H9 (cell line): Measurements from ENCODE around the gene CTXN3. TPM values are rescaled to one million over a fixed set of nuclear protein-coding genes. Genes with fewer than 3 reads are reported as not detected.

Source experiments
- DNase-seq: peaks from one replicate; pipeline ENCODE4 v3.0.0-alpha.2; 2017
- H2AFZ ChIP-seq: one replicate; pipeline ENCODE4 v1.6.1; 2013; ENCODE audit warnings: mild to moderate bottlenecking, low read length, control low read depth, moderate library complexity
- H2AK5ac ChIP-seq: 2 replicates; pipeline ENCODE4 v1.6.1; 2013; ENCODE audit warnings: low read length, control low read depth, mixed read lengths; ENCODE audit not compliant: insufficient read length
- H2BK120ac ChIP-seq: one replicate; pipeline ENCODE4 v1.6.1; 2013; ENCODE audit warnings: low read depth, mild to moderate bottlenecking, low read length, control low read depth, inconsistent platforms; ENCODE audit not compliant: poor library complexity, severe bottlenecking
- H2BK12ac ChIP-seq: 2 replicates; pipeline ENCODE4 v1.6.1; 2013; ENCODE audit warnings: low read length, control low read depth, mixed read lengths, low read depth; ENCODE audit not compliant: insufficient read length
- H2BK15ac ChIP-seq: 2 replicates; pipeline ENCODE4 v1.6.1; 2013; ENCODE audit warnings: low read depth, low read length, control low read depth
- H2BK20ac ChIP-seq: one replicate; pipeline ENCODE4 v1.6.1; 2013; ENCODE audit warnings: low read depth, mild to moderate bottlenecking, low read length, control low read depth, inconsistent platforms; ENCODE audit not compliant: poor library complexity, severe bottlenecking
- H2BK5ac ChIP-seq: 2 replicates; pipeline ENCODE4 v1.6.1; 2013; ENCODE audit warnings: low read length, control low read depth, mixed read lengths; ENCODE audit not compliant: insufficient read length
- H3K14ac ChIP-seq: 2 replicates; pipeline ENCODE4 v1.6.1; 2013; ENCODE audit warnings: low read length, control low read depth; ENCODE audit not compliant: insufficient read depth
- H3K18ac ChIP-seq: 2 replicates; pipeline ENCODE4 v1.6.1; 2013; ENCODE audit warnings: low read depth, mild to moderate bottlenecking, mixed read lengths, low read length, control low read depth; ENCODE audit not compliant: insufficient read length
- H3K23ac ChIP-seq: 2 replicates; pipeline ENCODE4 v1.6.1; 2013; ENCODE audit warnings: low read length, control low read depth, mixed read lengths, low read depth; ENCODE audit not compliant: insufficient read length
- H3K23me2 ChIP-seq: 2 replicates; pipeline ENCODE4 v1.6.1; 2013; ENCODE audit warnings: low read depth, mild to moderate bottlenecking, mixed read lengths, low read length, control low read depth; ENCODE audit not compliant: insufficient read length, poor library complexity, severe bottlenecking
- H3K27ac ChIP-seq: 2 replicates; pipeline ENCODE4 v1.5.1; 2013; ENCODE audit warnings: low read length, control low read depth, mixed read lengths, low read depth; ENCODE audit not compliant: insufficient read length
- H3K27me3 ChIP-seq: 2 replicates; pipeline ENCODE4 v1.6.1; 2013; ENCODE audit warnings: low read length, control low read depth, inconsistent platforms; ENCODE audit not compliant: insufficient read depth
- H3K4ac ChIP-seq: 2 replicates; pipeline ENCODE4 v1.6.1; 2013; ENCODE audit warnings: low read depth, mild to moderate bottlenecking, control low read depth, inconsistent platforms, low read length, moderate library complexity
- H3K4me1 ChIP-seq: 2 replicates; pipeline ENCODE4 v1.6.1; 2013; ENCODE audit warnings: low read length, control low read depth, inconsistent platforms; ENCODE audit not compliant: insufficient read depth
- H3K4me2 ChIP-seq: 2 replicates; pipeline ENCODE4 v1.6.1; 2013; ENCODE audit warnings: low read length, control low read depth, mixed read lengths; ENCODE audit not compliant: insufficient read length, insufficient read depth
- H3K56ac ChIP-seq: 2 replicates; pipeline ENCODE4 v1.6.1; 2013; ENCODE audit warnings: low read depth, mild to moderate bottlenecking, mixed read lengths, low read length, control low read depth; ENCODE audit not compliant: insufficient read length
- H3K79me1 ChIP-seq: 2 replicates; pipeline ENCODE4 v1.6.1; 2013; ENCODE audit warnings: low read depth, mild to moderate bottlenecking, moderate library complexity, low read length, control low read depth, inconsistent platforms; ENCODE audit not compliant: insufficient read depth, poor library complexity, severe bottlenecking
- H3K79me2 ChIP-seq: 2 replicates; pipeline ENCODE4 v1.6.1; 2013; ENCODE audit warnings: low read length, control low read depth, inconsistent platforms; ENCODE audit not compliant: insufficient read depth
- H3K9ac ChIP-seq: 2 replicates; pipeline ENCODE4 v1.6.1; 2013; ENCODE audit warnings: low read length, control low read depth, mixed read lengths; ENCODE audit not compliant: insufficient read length; ENCODE audit errors: extremely low read depth
- H3K9me3 ChIP-seq: one replicate; pipeline ENCODE4 v1.6.1; 2013; ENCODE audit warnings: low read depth, low read length, inconsistent platforms; ENCODE audit not compliant: control insufficient read depth
- H3T11ph ChIP-seq: one replicate; pipeline ENCODE4 v1.6.1; 2013; ENCODE audit warnings: mild to moderate bottlenecking, low read length, control low read depth, inconsistent platforms
- H4K20me1 ChIP-seq: one replicate; pipeline ENCODE4 v1.6.1; 2013; ENCODE audit not compliant: control insufficient read depth, insufficient read length, insufficient read depth
- H4K5ac ChIP-seq: 2 replicates; pipeline ENCODE4 v1.6.1; 2013; ENCODE audit warnings: low read depth, mild to moderate bottlenecking, mixed read lengths, low read length, control low read depth; ENCODE audit not compliant: insufficient read length
- H4K8ac ChIP-seq: replicated peaks from 2 replicates; pipeline ENCODE4 v1.6.1; 2013; ENCODE audit warnings: low read length, control low read depth, mixed read lengths, low read depth; ENCODE audit not compliant: insufficient read length
- H4K91ac ChIP-seq: 2 replicates; pipeline ENCODE4 v1.6.1; 2013; ENCODE audit warnings: low read depth, mild to moderate bottlenecking, moderate library complexity, mixed read lengths, low read length, control low read depth; ENCODE audit not compliant: insufficient read length
- H3K27ac Mint-ChIP-seq, 3 experiments: 2 replicates in 2 of 3; 3 replicates in 1 of 3; pipeline ENCODE4 v1.8.0; 2020 to 2021; ENCODE audit warnings: mixed read lengths in 3 of 3, mild to moderate bottlenecking in 1 of 3, moderate library complexity in 1 of 3
- H3K27me3 Mint-ChIP-seq: 2 replicates; pipeline ENCODE4 v1.8.0; 2021; ENCODE audit warnings: low read depth, mild to moderate bottlenecking, moderate library complexity, mixed read lengths
- H3K36me3 Mint-ChIP-seq, 3 experiments: 2 replicates in 2 of 3; 3 replicates in 1 of 3; pipeline ENCODE4 v1.8.0; 2020 to 2021; ENCODE audit warnings: low read depth in 3 of 3, mixed read lengths in 3 of 3; ENCODE audit not compliant: insufficient read depth in 1 of 3
- H3K4me1 Mint-ChIP-seq, 2 experiments: 2 replicates each; pipeline ENCODE4 v1.8.0; 2020; ENCODE audit warnings: mixed read lengths in 2 of 2
- H3K4me3 Mint-ChIP-seq, 2 experiments: 2 replicates in 1 of 2; 3 replicates in 1 of 2; pipeline ENCODE4 v1.8.0; 2020 to 2021; ENCODE audit warnings: mild to moderate bottlenecking in 2 of 2, mixed read lengths in 2 of 2, moderate library complexity in 1 of 2
- H3K9me3 Mint-ChIP-seq, 2 experiments: 2 replicates in 1 of 2; 3 replicates in 1 of 2; pipeline ENCODE4 v1.8.0; 2020; ENCODE audit warnings: mild to moderate bottlenecking in 2 of 2, mixed read lengths in 2 of 2, moderate library complexity in 1 of 2
- WGBS: extraction: QIAGEN DNeasy Blood & Tissue Kit; methylation state at CpG from one replicate; pipeline ENCODE4 v1.1.7; 2013; ENCODE audit warnings: missing lambda C conversion rate, low lambda C conversion rate, mixed read lengths; ENCODE audit not compliant: insufficient read length; ENCODE audit errors: extremely low coverage; 5-methylcytosine and 5-hydroxymethylcytosine counted together
- total RNA-seq: library from RNA; stranded (reverse); gene quantifications from 2 replicates; pipeline ENCODE4 v1.2.1, GENCODE V29; 2021
- TF ChIP-seq, protein P1 (sequence below): fragments of 200-600 bp; sonication (generic); conservative IDR thresholded peaks from 3 replicates; pipeline ENCODE4 v1.8.0; 2021; ENCODE audit warnings: antibody characterized with exemption, mild to moderate bottlenecking

Gene CTXN3
- total RNA-seq, 1 experiment from 2014 or later, result not detected

DNA sequence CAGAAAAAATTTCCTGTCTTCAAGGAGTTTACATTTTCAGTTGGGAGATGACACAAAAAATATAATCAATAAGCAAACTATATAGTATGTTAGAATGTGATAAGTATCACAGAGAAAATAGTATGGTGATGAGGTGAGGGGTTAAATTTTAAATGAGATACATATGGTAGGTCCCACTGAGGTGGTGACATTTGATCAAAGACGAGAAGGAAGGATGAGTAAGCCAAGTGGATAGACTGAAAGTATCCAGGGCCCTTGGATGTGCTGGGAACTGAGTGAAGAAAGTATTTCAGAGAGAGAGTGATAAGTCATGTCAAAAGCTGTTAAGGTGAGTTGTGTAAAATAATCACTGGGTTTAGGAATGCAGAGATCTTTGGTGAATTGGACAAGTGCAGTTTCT, 57.8 kb downstream of the CTXN3 start:
- Histone ChIP-seq H2BK120ac (no peak overlapping the region), H2BK5ac (no peak overlapping the region), H3K9ac (no peak overlapping the region), H3K18ac (no peak overlapping the region), H4K5ac (no peak overlapping the region), H4K8ac (no peak overlapping the region), H3K56ac (no peak overlapping the region), H3K23ac (no peak overlapping the region), H3K4me1 (0 out of 2 replicates have a peak, but pooled peaks cover 5% of the 10 kb centered on the region), H2BK20ac (no peak overlapping the region), H2BK12ac (no peak overlapping the region), H3K4ac (no peak overlapping the region), H3K79me1 (no peaks in the 10 kb centered on the region), H3K27ac (no peak overlapping the region), H2AK5ac (no peak overlapping the region), H3K79me2 (no peaks in the 10 kb centered on the region), H4K91ac (no peak overlapping the region), H3K23me2 (no peaks in the 10 kb centered on the region), H2BK15ac (no peak overlapping the region), H3K4me2 (no peak overlapping the region), H3T11ph (no peak overlapping the region), H3K14ac (no peak overlapping the region), H3K9me3 (no peaks in the 10 kb centered on the region), H3K27me3 (no peaks in the 10 kb centered on the region), H2AFZ (no peak overlapping the region), H4K20me1 (no peaks in the 10 kb centered on the region)
- no peak overlapping the region for H3K4me3 Mint-ChIP-seq
- WGBS, result no CpG with 5 or more reads among the region's 1 CpG
- no peak for DNase-seq
- no peaks in the 10 kb centered on the region for H3K36me3 Mint-ChIP-seq
- H3K27ac Mint-ChIP-seq, result no peak overlapping the region
- TF ChIP-seq, protein P1, sequence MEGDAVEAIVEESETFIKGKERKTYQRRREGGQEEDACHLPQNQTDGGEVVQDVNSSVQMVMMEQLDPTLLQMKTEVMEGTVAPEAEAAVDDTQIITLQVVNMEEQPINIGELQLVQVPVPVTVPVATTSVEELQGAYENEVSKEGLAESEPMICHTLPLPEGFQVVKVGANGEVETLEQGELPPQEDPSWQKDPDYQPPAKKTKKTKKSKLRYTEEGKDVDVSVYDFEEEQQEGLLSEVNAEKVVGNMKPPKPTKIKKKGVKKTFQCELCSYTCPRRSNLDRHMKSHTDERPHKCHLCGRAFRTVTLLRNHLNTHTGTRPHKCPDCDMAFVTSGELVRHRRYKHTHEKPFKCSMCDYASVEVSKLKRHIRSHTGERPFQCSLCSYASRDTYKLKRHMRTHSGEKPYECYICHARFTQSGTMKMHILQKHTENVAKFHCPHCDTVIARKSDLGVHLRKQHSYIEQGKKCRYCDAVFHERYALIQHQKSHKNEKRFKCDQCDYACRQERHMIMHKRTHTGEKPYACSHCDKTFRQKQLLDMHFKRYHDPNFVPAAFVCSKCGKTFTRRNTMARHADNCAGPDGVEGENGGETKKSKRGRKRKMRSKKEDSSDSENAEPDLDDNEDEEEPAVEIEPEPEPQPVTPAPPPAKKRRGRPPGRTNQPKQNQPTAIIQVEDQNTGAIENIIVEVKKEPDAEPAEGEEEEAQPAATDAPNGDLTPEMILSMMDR, result no peak
- H3K9me3 Mint-ChIP-seq, result no peaks in the 10 kb centered on the region
- no peaks in the 10 kb centered on the region for H3K27me3 Mint-ChIP-seq
- H3K4me1 Mint-ChIP-seq, result peaks cover 3 to 9% of the 10 kb centered on the region in 2 experiments; a peak in 2 of 4 replicates
